Measurements from ENCODE around the gene SH3PXD2A. TPM values are rescaled to one million over a fixed set of nuclear protein-coding genes. Genes with fewer than 3 reads are reported as not detected.

SH3PXD2A gene
- total RNA-seq, 4 donors from 2014 or later: 55.7 to 71.8 (median 66.8) TPM

DNA sequence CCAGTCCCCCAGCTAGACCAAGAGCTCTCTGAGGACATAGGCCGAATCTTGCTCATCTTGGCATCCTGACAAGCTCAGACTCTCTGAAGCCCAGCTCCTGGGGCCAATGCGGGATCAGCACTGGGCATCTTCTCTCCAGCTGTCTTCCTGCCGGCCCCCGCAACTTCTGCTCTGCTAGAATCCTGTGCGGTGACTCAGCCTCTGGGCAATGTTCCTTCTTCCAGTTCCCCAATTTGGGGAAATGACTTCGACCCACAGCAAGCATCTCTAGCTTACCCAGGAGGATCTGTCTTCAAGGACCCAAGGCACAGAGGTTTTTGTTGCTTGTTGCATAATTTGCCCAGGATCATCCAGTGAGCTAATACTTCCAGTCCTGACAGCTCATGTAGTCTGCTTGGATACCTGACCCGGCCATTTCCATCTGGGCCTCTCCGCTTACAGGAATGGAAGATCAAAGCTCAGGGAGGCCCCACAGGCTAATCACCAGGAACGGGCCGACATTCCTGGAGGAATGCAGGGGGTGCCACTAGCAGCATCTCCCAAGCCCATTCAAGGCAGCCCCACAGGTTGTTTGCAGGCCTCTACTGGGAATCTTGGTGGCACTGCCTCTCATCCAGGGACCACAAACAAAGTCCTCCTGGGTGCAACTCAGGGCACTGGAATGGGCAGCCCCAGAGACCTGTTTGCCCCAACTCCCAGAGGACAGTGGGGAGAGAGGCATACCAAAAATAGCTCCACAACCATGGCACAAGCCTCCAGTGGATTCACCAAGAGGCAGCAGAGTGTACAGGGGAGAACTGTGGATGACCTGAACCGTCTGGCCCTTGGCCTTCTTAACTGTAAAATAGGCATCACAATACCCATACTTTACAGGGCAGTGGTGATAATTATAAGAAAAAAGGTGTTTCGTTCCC, 210.0 kb downstream of the SH3PXD2A start:
- Histone ChIP-seq H3K4me1 (peaks cover 57% of the 10 kb centered on the region), H3K9me3 (no peaks in the 10 kb centered on the region), H3K27me3 (no peaks in the 10 kb centered on the region), H3K36me3 (no peaks in the 10 kb centered on the region), H3K4me3 (no peak overlapping the region), H3K27ac (peak overlapping the region; percentile 37)
- WGBS: 75% methylated on average over 7 of the region's 12 CpGs
- DNase-seq (ENCODE audit: low spot score in 2 of 2): peak in 1 of 2 donors; percentile 81
- TF ChIP-seq POLR2AphosphoS5 (IDR thresholded peaks at IDR 0.05): no peak
- no peak for TF ChIP-seq POLR2A (IDR thresholded peaks at IDR 0.05)
- no peak for TF ChIP-seq EP300 (IDR thresholded peaks at IDR 0.05)
- TF ChIP-seq, protein P1, sequence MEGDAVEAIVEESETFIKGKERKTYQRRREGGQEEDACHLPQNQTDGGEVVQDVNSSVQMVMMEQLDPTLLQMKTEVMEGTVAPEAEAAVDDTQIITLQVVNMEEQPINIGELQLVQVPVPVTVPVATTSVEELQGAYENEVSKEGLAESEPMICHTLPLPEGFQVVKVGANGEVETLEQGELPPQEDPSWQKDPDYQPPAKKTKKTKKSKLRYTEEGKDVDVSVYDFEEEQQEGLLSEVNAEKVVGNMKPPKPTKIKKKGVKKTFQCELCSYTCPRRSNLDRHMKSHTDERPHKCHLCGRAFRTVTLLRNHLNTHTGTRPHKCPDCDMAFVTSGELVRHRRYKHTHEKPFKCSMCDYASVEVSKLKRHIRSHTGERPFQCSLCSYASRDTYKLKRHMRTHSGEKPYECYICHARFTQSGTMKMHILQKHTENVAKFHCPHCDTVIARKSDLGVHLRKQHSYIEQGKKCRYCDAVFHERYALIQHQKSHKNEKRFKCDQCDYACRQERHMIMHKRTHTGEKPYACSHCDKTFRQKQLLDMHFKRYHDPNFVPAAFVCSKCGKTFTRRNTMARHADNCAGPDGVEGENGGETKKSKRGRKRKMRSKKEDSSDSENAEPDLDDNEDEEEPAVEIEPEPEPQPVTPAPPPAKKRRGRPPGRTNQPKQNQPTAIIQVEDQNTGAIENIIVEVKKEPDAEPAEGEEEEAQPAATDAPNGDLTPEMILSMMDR (IDR thresholded peaks at IDR 0.05): no peak

DNA sequence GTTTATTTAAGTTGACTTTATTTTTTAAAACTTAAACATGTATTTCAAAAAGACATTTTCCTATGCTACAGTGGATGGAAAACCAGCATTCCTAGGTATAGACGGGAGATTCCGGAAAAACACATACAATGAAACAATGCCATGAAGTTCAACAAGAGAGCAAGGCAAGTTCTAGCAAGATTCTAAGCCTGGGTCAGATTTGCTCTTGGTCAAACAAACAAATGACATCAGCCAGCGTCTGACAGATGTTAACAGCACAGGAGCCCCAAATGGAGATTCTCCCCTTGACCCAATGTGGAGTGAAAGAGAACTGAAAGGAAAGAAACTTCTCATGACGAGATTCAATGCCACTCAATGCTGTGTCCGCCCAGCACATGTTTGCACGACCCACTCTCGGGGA, 212.0 kb downstream of the SH3PXD2A start:
- TF ChIP-seq POLR2A (IDR thresholded peaks at IDR 0.05) (no peak), POLR2AphosphoS5 (IDR thresholded peaks at IDR 0.05) (no peak), EP300 (IDR thresholded peaks at IDR 0.05) (no peak)
- TF ChIP-seq, protein P1 (IDR thresholded peaks at IDR 0.05): no peak
- peaks cover 47% of the 10 kb centered on the region for H3K4me1 ChIP-seq
- no peak overlapping the region for H3K4me3 ChIP-seq
- no peaks in the 10 kb centered on the region for H3K27me3 ChIP-seq
- 82% methylated on average over 7 of the region's 7 CpGs for WGBS
- H3K9me3 ChIP-seq: no peaks in the 10 kb centered on the region
- DNase-seq (ENCODE audit: low spot score in 2 of 2): no peak
- no peaks in the 10 kb centered on the region for H3K36me3 ChIP-seq
- no peak overlapping the region for H3K27ac ChIP-seq

DNA sequence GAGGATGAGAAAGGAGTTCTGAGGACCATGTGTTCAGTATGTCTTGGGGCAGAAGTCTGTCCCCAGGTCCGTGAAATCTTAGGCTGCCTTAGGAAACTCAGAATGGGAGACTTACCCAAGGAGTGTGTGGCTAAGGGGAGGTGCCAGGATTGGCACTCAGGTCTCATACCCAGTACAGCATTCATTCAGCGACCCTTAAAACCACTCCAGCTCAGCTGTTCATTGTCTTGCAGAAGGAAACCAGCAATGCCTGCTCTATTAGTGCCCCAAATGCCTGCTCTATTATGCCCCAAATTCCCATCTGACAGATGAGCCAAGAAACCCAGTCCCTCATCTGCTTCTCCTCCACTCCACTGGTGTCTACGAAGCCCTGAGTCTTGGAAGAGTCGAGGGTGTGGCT, 214.1 kb downstream of the SH3PXD2A start:
- 67% methylated on average over 4 of the region's 4 CpGs for WGBS
- H3K27ac ChIP-seq: no peak overlapping the region

DNA sequence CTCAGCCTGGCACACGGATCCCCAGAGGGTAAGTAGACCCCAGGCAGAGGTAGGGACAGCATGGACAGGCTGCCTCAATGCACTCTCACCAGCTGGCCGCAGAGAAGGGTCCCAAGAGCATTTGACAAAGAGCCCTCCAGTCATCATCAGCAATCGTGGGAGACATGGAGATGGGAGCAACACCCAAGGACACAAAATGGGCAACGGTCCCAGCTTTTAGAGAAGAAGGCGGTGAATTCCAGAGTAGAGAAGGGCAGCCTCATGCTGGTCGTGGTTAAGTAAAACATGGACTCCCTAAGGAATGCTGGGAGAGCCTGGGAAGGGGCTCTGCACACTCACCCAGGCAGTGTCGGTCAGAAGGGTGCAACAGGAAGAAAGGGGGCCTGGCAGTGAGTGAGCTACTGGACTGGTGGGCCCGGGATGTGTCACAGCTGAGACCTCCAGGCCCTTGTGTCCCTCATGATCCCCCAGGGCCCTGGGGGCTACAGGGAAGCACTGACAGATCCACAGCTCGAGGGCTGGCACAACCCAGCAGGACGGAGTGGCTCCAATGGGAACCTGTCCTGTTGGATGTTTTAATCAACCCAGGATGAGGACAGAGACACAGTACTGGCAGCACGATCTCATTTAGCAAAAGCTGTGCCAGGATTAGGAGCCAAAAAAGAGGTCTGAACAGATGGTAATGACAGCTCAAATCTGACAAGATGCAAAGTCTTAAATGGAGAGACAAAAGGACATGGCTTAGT, 214.8 kb downstream of the SH3PXD2A start:
- DNase-seq (ENCODE audit: low spot score in 2 of 2): no peak
- no peak overlapping the region for H3K27ac ChIP-seq
- no peaks in the 10 kb centered on the region for H3K36me3 ChIP-seq
- WGBS: 58% methylated on average over 11 of the region's 11 CpGs
- H3K4me3 ChIP-seq: no peak overlapping the region
- H3K4me1 ChIP-seq: peaks cover 58% of the 10 kb centered on the region
- no peak for TF ChIP-seq POLR2A (IDR thresholded peaks at IDR 0.05)
- TF ChIP-seq, protein P1 (IDR thresholded peaks at IDR 0.05): no peak
- TF ChIP-seq POLR2AphosphoS5 (IDR thresholded peaks at IDR 0.05): no peak
- TF ChIP-seq EP300 (IDR thresholded peaks at IDR 0.05): no peak
- H3K9me3 ChIP-seq: no peaks in the 10 kb centered on the region
- no peaks in the 10 kb centered on the region for H3K27me3 ChIP-seq

More for the DNA sequence above, 214.1 kb downstream of the SH3PXD2A start:
- DNase-seq (ENCODE audit: low spot score in 2 of 2): no peak
- TF ChIP-seq POLR2A (IDR thresholded peaks at IDR 0.05): no peak
- no peak for TF ChIP-seq EP300 (IDR thresholded peaks at IDR 0.05)
- no peak for TF ChIP-seq POLR2AphosphoS5 (IDR thresholded peaks at IDR 0.05)
- TF ChIP-seq, protein P1 (IDR thresholded peaks at IDR 0.05): no peak
- Histone ChIP-seq H3K36me3 (no peaks in the 10 kb centered on the region), H3K4me1 (peaks cover 58% of the 10 kb centered on the region), H3K4me3 (no peak overlapping the region), H3K27me3 (no peaks in the 10 kb centered on the region), H3K9me3 (no peaks in the 10 kb centered on the region)

DNA sequence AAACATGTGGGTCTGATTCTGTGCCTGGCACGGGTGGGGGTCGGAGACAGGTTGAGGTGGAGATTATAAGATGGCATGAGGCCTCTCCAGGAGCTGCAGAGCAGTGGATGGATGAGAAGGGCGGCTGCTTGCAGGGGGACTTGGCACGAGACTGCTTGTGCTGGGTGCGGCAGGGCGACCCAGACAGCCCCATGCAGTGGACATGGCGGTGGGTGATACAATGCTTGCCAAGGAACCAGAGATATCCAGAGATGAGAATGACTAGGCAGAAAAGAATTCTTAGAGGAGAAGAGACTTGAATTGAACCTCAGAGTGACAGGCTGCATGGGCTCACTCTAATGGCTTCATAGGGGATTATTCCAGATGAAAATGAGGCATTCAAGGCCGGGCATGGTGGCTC, 216.4 kb downstream of the SH3PXD2A start:
- Histone ChIP-seq H3K27me3 (no peaks in the 10 kb centered on the region), H3K4me1 (peaks cover 54% of the 10 kb centered on the region), H3K36me3 (no peaks in the 10 kb centered on the region), H3K27ac (peak overlapping the region; percentile 43), H3K9me3 (no peaks in the 10 kb centered on the region), H3K4me3 (no peak overlapping the region)
- 85% methylated on average over 8 of the region's 8 CpGs for WGBS
- TF ChIP-seq POLR2AphosphoS5 (IDR thresholded peaks at IDR 0.05) (no peak), POLR2A (IDR thresholded peaks at IDR 0.05) (no peak), EP300 (IDR thresholded peaks at IDR 0.05) (no peak)
- TF ChIP-seq, protein P1 (IDR thresholded peaks at IDR 0.05): no peak
- DNase-seq (ENCODE audit: low spot score in 2 of 2): no peak
